ENCODE results near the gene OR6X1.

OR6X1 gene

GRCh38 chr11:123754101-123754568 is at the start of gene OR6X1:
Gene OR6X1, minus strand, starts transcription at chr11:123754518. Its CDS starts 0 bp downstream, at chr11:123754518.
- no peak for DNase-seq
- Mint-ChIP-seq H3K27me3 (peaks cover 29% of the 10 kb centered on the region), H3K36me3 (peaks cover 3% of the 10 kb centered on the region), H3K4me1 (peaks cover 53% of the 10 kb centered on the region), H3K9me3 (no peaks in the 10 kb centered on the region), H3K4me3 (no peak within 1 kb of the TSS), H3K27ac (peak within 1 kb of the TSS; percentile 16)
- CTCF ChIA-PET: no interaction called here

GRCh38 chr11:123801765-123802164 is 47.4 kb upstream of the OR6X1 start:
- Mint-ChIP-seq H3K4me1 (no peaks in the 10 kb centered on the region), H3K36me3 (no peaks in the 10 kb centered on the region), H3K9me3 (no peaks in the 10 kb centered on the region), H3K27me3 (no peaks in the 10 kb centered on the region), H3K4me3 (no peak overlapping the region), H3K27ac (no peak overlapping the region)
- no peak for DNase-seq
- CTCF ChIA-PET: interaction anchor here (2.1 kb wide), 1 partner anchor 94 kb away, joined by 6 read pairs; no protein-coding TSS in a partner anchor

- CTCF ChIA-PET: no interaction called here
- Mint-ChIP-seq H3K4me3 (no peak overlapping the region), H3K27me3 (no peaks in the 10 kb centered on the region), H3K36me3 (no peaks in the 10 kb centered on the region), H3K27ac (no peak overlapping the region), H3K4me1 (no peaks in the 10 kb centered on the region), H3K9me3 (no peaks in the 10 kb centered on the region)
- DNase-seq: no peak
Observed at GRCh38 chr11:123800036-123800435, 45.7 kb upstream of the OR6X1 start.

- no peaks in the 10 kb centered on the region for H3K36me3 Mint-ChIP-seq
- H3K27me3 Mint-ChIP-seq: no peaks in the 10 kb centered on the region
- H3K27ac Mint-ChIP-seq: no peak overlapping the region
- no peak for DNase-seq
- no peaks in the 10 kb centered on the region for H3K9me3 Mint-ChIP-seq
- CTCF ChIA-PET: no interaction called here
- H3K4me3 Mint-ChIP-seq: no peak overlapping the region
- no peaks in the 10 kb centered on the region for H3K4me1 Mint-ChIP-seq
Observed at GRCh38 chr11:123799438-123799837, 45.1 kb upstream of the OR6X1 start.

GRCh38 chr11:123798513-123799252 is 44.4 kb upstream of the OR6X1 start:
- no peak overlapping the region for H3K27ac Mint-ChIP-seq
- no peaks in the 10 kb centered on the region for H3K27me3 Mint-ChIP-seq
- no peaks in the 10 kb centered on the region for H3K9me3 Mint-ChIP-seq
- H3K4me3 Mint-ChIP-seq: no peak overlapping the region
- CTCF ChIA-PET: no interaction called here
- H3K4me1 Mint-ChIP-seq: no peaks in the 10 kb centered on the region
- no peak for DNase-seq
- H3K36me3 Mint-ChIP-seq: no peaks in the 10 kb centered on the region

- CTCF ChIA-PET: no interaction called here
- Mint-ChIP-seq H3K4me3 (no peak overlapping the region), H3K27me3 (no peaks in the 10 kb centered on the region), H3K36me3 (no peaks in the 10 kb centered on the region), H3K4me1 (no peaks in the 10 kb centered on the region), H3K27ac (no peak overlapping the region), H3K9me3 (no peaks in the 10 kb centered on the region)
- no peak for DNase-seq
Observed at GRCh38 chr11:123798079-123798478, 43.8 kb upstream of the OR6X1 start.

- CTCF ChIA-PET: no interaction called here
- no peak overlapping the region for H3K27ac Mint-ChIP-seq
- H3K36me3 Mint-ChIP-seq: no peaks in the 10 kb centered on the region
- no peaks in the 10 kb centered on the region for H3K4me1 Mint-ChIP-seq
- no peaks in the 10 kb centered on the region for H3K9me3 Mint-ChIP-seq
- H3K27me3 Mint-ChIP-seq: no peaks in the 10 kb centered on the region
- H3K4me3 Mint-ChIP-seq: no peak overlapping the region
- no peak for DNase-seq
Observed at GRCh38 chr11:123797541-123797940, 43.2 kb upstream of the OR6X1 start.

GRCh38 chr11:123797114-123797513 is 42.8 kb upstream of the OR6X1 start:
- CTCF ChIA-PET: no interaction called here
- Mint-ChIP-seq H3K36me3 (no peaks in the 10 kb centered on the region), H3K9me3 (no peaks in the 10 kb centered on the region), H3K27ac (no peak overlapping the region), H3K4me1 (no peaks in the 10 kb centered on the region), H3K27me3 (no peaks in the 10 kb centered on the region), H3K4me3 (no peak overlapping the region)
- DNase-seq: no peak

GRCh38 chr11:123796226-123796625 is 41.9 kb upstream of the OR6X1 start:
- Mint-ChIP-seq H3K27ac (no peak overlapping the region), H3K9me3 (no peaks in the 10 kb centered on the region), H3K36me3 (no peaks in the 10 kb centered on the region), H3K4me3 (no peak overlapping the region), H3K4me1 (no peaks in the 10 kb centered on the region), H3K27me3 (no peaks in the 10 kb centered on the region)
- no peak for DNase-seq
- CTCF ChIA-PET: no interaction called here

- Mint-ChIP-seq H3K27ac (no peak overlapping the region), H3K4me3 (no peak overlapping the region), H3K36me3 (no peaks in the 10 kb centered on the region), H3K9me3 (no peaks in the 10 kb centered on the region), H3K4me1 (no peaks in the 10 kb centered on the region), H3K27me3 (no peaks in the 10 kb centered on the region)
- CTCF ChIA-PET: no interaction called here
- DNase-seq: no peak
Observed at GRCh38 chr11:123783536-123783935, 29.2 kb upstream of the OR6X1 start.

GRCh38 chr11:123778511-123778910 is 24.2 kb upstream of the OR6X1 start:
- Mint-ChIP-seq H3K9me3 (no peaks in the 10 kb centered on the region), H3K27ac (no peak overlapping the region), H3K27me3 (no peaks in the 10 kb centered on the region), H3K36me3 (no peaks in the 10 kb centered on the region), H3K4me1 (no peaks in the 10 kb centered on the region), H3K4me3 (no peak overlapping the region)
- DNase-seq: no peak
- CTCF ChIA-PET: no interaction called here

GRCh38 chr11:123775715-123776549 is 21.6 kb upstream of the OR6X1 start:
- Mint-ChIP-seq H3K4me3 (no peak overlapping the region), H3K27me3 (no peaks in the 10 kb centered on the region), H3K36me3 (no peaks in the 10 kb centered on the region), H3K4me1 (no peaks in the 10 kb centered on the region), H3K27ac (no peak overlapping the region), H3K9me3 (no peaks in the 10 kb centered on the region)
- CTCF ChIA-PET: interaction anchor here (1.3 kb wide), 1 partner anchor 10 kb away, joined by 3 read pairs; no protein-coding TSS in a partner anchor
- no peak for DNase-seq

- no peaks in the 10 kb centered on the region for H3K27me3 Mint-ChIP-seq
- no peaks in the 10 kb centered on the region for H3K36me3 Mint-ChIP-seq
Observed at GRCh38 chr11:123775289-123775688, 21.0 kb upstream of the OR6X1 start.

GRCh38 chr11:123773959-123774358 is 19.6 kb upstream of the OR6X1 start:
- Mint-ChIP-seq H3K27ac (no peak overlapping the region), H3K36me3 (no peaks in the 10 kb centered on the region), H3K4me3 (no peak overlapping the region), H3K9me3 (no peaks in the 10 kb centered on the region), H3K27me3 (no peaks in the 10 kb centered on the region), H3K4me1 (no peaks in the 10 kb centered on the region)
- CTCF ChIA-PET: no interaction called here
- no peak for DNase-seq

More at GRCh38 chr11:123775289-123775688, 21.0 kb upstream of the OR6X1 start:
- no peak for DNase-seq
- no peak overlapping the region for H3K4me3 Mint-ChIP-seq
- no peaks in the 10 kb centered on the region for H3K9me3 Mint-ChIP-seq
- CTCF ChIA-PET: interaction anchor here (1.3 kb wide), 1 partner anchor 9 kb away, joined by 3 read pairs; no protein-coding TSS in a partner anchor
- no peaks in the 10 kb centered on the region for H3K4me1 Mint-ChIP-seq
- no peak overlapping the region for H3K27ac Mint-ChIP-seq

- DNase-seq: no peak
- no peak overlapping the region for H3K4me3 Mint-ChIP-seq
- no peaks in the 10 kb centered on the region for H3K36me3 Mint-ChIP-seq
- H3K27me3 Mint-ChIP-seq: no peaks in the 10 kb centered on the region
- no peaks in the 10 kb centered on the region for H3K4me1 Mint-ChIP-seq
- CTCF ChIA-PET: no interaction called here
- no peaks in the 10 kb centered on the region for H3K9me3 Mint-ChIP-seq
- H3K27ac Mint-ChIP-seq: no peak overlapping the region
Observed at GRCh38 chr11:123773026-123773425, 18.7 kb upstream of the OR6X1 start.

All from activated naive CD4-positive, alpha-beta T cell treated with anti-CD3 and anti-CD28 coated beads, Interleukin-2, amount 10 ng/mL, durations not matched to agents 7 days and 5 days (primary cell).